HG03354 (cell line): ENCODE data around the gene ZNF282.
A peak's percentile ranks its signal among the peaks of the same experiment; 100 is the strongest.
"Not testable (repeated sequence)": the region's sequence is repeated elsewhere in the genome, so short reads cannot be mapped to it uniquely, and the experiment has no call there.

Experiments used
- ATAC-seq: cut with Tn5 transposase; IDR thresholded peaks from one replicate; pipeline ENCODE4 v1.9.1; 2021; ENCODE audit warnings: mild to moderate bottlenecking; ENCODE audit not compliant: unreplicated experiment, poor library complexity, severe bottlenecking

ZNF282 gene

DNA sequence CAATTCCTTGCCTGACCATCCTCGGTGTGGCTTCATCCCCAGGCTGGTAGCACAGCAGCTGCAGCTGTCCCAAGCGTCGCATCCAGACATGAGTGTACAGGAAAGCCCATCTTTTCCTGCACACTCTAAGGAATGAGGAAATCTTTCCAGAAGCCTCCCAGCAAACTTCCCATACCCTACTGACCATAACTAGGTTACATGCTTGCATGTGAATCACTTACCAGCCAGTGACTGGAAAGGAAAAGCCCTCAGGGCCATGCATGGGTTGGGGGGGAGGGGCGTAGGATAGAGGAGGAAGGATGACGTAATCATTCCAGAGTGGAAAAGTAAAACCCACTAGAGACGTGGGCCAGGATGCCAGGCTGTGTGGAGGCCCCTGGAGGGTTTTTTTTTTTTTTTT lies 25.2 kb downstream of the ZNF282 start:
- ATAC-seq = no peak

DNA sequence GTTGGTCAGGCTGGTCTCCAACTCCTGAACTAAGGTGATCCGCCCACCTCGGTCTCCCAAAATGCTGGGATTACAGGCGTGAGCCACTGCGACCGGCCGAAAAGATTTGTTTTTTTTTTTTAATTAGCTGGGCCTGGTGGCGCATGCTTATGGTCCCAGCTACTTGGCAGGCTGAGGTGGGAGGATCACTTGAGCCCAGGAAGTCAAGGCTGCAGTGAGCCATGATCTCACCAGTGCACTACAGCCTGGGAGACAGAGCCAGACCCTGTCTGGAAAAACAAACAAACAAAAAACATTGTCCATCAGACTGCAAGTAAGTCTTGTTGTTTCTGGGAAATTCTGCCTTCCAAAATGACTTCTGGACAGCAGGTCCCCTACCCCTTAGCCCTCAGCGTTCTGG lies 27.8 kb downstream of the ZNF282 start:
- no peak for ATAC-seq

DNA sequence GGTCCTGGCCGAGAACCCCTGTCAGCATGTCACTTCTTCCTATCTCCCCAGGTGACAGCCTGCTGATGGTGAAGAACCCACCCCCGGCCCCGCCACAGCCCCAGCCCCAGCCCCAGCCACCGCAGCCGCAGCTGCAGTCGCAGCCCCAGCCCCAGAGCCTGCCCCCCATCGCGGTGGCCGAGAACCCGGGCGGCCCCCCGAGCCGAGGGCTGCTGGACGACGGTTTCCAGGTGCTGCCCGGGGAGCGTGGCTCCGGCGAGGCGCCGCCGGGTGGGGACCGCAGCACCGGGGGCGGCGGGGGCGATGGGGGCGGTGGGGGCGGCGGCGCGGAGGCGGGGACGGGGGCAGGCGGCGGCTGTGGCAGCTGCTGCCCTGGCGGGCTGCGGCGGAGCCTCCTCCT lies 28.4 kb downstream of the ZNF282 start:
- ATAC-seq = no peak

DNA sequence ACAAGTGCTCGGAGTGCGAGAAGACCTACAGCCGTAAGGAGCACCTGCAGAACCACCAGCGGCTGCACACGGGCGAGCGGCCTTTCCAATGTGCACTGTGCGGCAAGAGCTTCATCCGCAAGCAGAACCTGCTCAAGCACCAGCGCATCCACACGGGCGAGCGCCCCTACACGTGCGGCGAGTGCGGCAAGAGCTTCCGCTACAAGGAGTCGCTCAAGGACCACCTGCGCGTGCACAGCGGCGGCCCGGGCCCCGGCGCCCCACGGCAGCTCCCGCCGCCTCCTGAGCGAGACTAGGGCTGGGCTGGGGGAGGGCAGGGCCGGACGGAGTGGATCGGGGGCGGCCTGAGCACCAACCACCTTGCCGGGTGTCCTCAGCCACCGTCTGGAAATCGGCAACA lies 29.0 kb downstream of the ZNF282 start:
- ATAC-seq = no peak

DNA sequence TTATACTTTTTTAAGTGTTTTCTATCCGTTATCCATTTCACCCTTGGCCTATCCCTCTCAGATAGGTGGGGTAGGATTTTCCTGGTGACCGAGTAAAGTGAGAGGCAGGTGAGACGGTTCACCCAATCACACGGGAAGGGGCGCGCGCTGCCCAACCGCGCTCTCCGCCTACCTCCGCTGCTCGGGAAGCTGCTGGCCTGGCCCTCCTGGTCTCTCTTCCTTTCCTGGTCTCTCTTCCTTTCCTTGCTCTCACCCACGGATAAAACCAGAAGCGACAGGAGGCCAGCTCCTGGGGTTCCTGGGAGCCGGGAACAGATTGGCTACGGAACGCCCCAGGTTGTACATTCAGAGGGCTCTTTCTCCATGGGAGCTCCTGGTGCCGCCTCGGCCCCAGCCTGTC lies 29.8 kb downstream of the ZNF282 start:
- no peak for ATAC-seq

DNA sequence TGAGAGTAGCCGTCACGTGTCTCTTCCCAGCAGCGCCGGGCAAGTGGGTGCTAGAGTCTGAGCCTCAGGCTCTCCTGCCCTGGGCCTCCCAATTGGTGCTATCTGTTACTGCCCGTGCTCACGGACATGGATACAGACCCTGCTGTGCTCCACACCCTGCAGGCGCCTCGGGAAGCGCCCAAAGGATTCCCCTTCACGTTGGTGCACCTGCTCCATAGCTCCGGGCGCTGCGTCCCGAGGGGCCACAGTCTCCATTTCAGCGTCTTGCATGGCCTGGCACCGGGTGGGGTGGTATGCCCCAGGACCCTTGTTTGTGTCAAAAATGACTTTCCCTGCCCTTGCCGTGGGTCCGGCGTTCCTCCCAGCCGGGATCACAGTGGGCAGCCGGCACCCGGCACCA lies 30.3 kb downstream of the ZNF282 start:
- ATAC-seq = no peak

DNA sequence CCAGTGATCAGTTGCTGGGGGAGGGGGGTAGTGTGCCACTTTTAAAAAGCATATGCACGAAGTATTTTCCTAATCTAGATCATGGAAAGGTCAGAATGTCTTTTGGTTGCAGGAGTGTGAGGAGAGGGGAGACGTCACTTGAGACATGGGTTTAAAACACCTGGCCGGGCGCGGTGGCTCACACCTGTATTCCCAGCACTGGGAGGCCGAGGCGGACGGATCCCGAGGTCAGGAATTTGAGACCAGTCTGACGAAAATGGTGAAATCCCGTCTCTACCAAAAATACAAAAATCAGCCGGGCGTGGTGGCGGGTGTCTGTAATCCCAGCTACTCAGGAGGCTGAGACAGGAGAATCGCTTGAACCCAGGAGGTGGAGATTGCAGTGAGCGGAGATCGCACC lies 31.0 kb downstream of the ZNF282 start:
- not testable (repeated sequence) for ATAC-seq

DNA sequence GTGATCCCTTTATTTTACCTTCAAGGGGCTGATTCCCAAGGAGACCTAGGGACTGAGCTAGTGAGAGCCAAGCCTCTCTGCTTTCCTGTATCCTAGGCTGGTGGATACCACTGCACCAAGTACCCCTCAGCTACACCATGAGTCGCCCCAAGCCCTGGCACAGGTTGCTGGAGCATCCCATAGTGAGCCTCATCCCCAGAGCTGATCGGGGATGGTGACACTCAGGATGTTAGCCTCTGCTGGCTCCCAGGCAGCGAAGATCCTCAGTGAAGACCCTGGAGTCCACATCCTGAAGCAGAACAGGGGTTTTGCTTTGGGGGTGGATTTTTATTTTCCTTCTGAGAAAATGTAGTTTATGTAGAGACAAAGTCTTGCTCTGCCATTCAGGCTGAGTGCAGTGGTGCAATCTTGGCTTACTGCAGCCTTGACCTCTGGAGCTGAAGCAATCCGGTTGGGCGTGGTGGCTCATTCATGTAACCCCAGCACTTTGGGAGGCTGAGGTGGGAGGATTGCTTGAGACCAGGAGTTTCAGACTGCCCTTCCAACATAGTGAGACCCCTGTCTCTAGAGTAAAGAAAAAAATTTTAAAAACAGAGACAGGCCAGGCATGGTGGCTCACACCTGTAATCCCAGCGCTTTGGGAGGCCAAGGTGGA lies 31.6 kb downstream of the ZNF282 start:
- no peak for ATAC-seq

DNA sequence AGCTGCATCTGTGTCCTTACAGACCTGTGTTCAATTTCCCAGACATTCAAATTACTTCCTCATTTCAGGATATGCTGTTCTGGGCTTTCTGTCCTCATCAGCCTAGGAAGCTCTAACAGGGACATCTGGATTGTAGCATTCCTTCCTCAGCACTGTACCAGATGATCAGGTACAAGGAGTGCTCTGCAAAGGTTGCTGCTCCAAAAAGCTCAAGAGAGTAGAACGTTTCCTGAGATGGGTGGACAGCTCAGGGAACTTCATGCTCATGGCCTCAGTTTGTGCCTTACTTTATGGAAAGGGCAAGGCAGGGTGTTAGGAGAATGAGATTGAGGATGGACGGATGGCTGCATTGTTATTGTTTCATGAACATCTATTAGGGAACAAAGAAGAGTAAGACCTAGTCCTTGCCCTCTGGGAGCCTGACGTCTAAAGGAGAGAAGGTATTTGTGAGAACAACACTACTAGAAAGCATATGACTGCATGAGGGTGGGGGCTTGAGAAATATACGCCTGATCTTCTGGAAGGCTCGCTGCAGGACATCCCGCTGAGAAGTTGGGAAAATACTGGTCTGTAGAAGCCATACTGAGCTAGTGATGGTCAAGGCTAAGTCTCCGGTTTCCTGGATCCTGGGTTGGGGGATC lies 33.6 kb downstream of the ZNF282 start:
- no peak for ATAC-seq

DNA sequence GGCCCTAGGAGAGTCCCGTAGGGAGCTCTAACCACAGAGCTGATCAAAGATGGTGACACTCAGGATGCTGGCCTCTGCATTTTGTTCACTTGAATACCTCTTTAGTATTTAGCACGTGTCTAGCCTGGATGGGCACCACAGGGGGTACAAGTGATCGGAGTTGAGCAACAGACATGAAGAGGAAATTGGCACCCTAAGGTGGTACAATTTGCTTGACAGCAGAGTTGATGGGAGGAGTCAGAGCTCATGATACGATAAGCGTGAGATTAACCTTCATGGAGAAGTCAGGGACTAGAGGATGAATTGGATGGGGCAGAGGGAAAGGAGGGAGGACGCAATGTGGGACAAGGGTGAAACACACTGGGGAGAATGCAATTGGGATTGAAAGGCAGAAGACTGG lies 34.2 kb downstream of the ZNF282 start:
- ATAC-seq = no peak

DNA sequence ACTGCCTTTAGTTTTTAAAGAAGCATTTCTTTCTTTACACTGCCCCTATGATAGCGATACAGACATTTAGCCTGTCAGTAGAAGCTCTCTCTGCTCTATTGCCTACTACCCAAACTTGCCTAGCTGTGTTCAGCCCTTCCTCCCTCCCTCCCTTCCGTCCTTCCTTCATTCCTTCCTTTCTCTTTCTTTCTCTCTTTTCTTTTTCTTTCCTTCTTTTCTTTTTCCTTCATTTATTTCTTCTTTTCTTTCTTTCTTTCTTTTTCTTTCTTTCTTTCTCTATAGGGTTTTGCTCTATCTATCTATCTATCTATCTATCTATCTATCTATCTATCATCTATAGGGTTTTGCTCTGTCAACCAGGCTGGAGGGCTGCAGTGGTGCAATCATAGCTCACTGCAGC lies 37.0 kb downstream of the ZNF282 start:
- ATAC-seq = no peak

DNA sequence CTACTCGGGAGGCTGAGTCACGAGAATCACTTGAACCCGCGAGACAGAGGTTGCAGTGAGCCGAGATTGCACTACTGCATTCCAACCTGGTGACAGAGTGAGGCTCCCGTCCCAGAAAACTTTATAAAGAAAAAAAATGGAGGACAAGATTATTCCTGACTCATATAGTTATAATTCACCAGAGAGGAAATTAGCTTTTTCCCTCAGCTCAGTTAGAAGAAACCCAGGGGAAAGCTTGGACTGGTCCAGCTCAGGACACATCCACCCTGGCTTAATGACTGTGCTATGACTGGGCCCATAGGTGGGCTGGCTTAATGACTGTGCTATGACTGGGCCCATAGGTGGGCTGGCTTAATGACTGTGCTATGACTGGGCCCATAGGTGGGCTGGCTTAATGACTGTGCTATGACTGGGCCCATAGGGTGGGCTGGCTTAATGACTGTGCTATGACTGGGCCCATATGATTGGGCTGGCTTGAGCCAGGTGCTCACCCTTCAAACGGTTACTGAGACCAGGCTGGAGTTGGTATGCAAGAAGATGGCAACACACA lies 38.4 kb downstream of the ZNF282 start:
- not testable (repeated sequence) for ATAC-seq

DNA sequence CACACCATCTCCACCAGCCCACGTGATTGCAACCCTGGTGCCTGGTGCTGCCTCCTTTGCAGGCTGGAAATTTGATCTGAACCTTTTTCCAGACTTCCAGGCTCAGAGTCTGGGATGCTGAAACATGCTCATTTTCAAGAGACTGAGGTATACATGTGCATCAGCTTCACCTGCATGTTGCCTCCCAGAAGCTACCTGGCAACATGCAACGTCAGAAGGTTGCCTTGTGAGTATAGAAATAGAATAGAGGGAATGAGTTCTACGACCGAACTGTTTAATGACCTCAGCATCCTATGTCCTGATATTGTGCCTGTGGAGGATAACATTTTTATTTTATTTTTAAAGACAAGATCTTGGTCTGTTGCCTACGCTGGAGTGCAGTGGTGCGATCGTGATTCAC lies 42.2 kb downstream of the ZNF282 start:
- ATAC-seq = no peak

DNA sequence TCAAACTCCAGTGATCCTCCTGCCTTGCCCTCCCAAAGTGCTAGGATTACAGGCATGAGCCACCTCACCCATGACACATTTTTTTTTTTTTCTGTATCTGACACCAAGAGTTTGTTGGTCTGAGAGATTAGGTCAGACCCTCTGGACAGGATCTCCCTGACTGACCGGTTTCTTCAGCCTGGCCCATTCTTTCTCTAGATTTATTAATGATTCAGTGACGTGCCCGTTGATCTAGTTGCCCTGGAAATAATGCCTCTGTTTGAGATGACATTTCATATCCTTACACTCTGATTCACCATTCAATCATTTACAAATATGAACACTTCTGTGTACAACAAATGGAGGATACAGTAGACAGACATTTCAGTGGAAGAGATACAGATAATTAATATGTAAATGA lies 42.7 kb downstream of the ZNF282 start:
- no peak for ATAC-seq

DNA sequence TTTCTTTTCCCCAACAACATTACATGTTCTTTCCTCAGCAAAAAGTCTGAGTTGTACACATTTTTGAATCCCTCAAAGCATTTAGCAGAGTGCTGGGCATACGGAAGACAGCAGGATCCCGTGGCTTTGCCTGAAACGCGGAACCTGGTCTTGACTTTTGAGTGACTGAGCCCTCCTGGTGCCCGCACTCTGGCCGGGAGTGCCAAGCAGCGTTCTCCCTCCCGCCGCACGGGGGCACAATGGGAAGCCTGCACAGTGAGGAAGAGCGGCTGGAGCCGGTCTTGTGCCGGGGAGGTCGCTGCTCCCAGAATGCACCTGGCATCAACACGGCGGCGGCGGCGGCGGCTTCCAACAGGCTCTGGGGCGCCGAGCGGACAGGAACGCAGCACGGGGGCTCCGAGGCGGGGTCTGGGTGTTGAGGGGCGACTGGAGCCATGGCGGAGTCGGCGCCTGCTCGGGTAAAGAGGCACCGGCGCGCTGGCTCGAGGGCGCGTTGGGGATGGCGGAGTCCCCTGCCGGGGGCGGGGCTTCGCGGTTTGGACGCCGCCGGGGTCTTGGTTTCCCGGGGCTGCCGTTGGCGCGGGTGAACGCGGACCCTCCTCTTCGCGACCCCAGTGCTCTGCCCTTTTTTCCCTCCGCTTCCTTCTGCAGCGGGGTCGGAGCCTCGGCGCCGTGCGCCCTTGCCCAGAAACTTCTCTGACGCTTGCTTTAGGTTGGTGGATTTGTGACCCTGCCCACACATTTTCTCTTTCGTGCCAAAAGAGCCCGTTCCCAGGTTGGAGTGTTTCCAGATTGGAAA lies 44.2 kb downstream of the ZNF282 start, which contains the start of gene ZNF212:
Gene ZNF212, plus strand, starts transcription at position 307 of the 799 bp plus-strand sequence. Its CDS starts 128 bp downstream, at position 435.
- peak; percentile 100 for ATAC-seq

DNA sequence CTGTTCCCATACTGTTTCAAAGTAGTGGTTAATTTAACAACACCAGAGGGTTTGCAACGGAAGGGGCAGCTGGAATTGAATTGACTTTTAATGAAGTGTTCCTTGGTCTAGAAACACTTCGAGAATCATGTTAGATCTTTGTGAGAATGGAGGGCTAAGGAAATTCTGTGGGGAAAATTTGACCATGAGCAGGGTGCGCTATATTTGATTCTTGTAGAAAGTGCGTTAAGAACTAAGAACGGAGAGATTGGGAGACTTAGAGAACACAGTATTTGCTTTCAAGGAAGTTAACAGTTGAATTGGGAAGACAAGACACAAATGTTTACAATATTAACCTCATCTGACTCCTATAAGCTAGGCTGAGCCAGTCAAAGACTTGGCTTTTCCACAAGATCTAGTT lies 45.3 kb downstream of the ZNF282 start:
- no peak for ATAC-seq

DNA sequence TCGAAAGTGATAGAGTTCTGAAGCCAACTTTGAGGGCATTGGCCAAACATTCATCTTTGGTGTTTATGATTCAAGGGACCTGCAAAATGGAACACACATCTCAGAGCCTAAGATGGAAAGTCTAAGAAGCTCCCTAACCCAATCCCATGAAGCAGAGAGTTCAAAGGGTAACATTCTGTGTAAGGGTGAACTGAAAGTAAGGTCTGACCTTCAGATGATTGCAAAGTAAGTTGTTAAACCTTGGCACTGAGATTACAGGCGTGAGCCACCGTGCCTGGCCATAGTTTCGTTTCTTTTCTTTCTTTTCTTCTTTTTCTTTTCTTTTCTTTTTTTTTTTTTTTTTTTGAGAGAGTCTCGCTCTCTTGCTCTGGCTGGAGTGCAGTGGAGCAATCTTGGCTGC lies 46.4 kb downstream of the ZNF282 start:
- ATAC-seq = no peak

DNA sequence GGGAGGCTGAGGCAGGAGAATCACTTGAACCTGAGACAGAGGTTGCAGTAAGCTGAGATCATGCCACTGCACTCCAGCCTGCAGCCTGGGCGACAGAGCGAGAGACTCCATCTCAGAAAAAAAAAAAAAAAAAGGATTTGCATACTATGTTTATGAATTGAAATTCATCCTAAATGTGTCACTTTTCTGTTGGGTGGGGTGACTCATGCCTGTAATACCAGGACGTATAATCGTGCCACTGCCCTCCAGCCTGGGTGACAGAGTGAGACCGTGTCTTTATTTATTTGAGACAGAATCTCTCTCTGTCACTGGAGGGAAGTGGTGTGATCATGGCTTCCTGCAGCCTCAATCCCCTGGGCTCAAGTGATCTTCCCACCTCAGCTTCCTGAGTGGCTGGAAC lies 49.9 kb downstream of the ZNF282 start:
- ATAC-seq = peak; percentile 70

DNA sequence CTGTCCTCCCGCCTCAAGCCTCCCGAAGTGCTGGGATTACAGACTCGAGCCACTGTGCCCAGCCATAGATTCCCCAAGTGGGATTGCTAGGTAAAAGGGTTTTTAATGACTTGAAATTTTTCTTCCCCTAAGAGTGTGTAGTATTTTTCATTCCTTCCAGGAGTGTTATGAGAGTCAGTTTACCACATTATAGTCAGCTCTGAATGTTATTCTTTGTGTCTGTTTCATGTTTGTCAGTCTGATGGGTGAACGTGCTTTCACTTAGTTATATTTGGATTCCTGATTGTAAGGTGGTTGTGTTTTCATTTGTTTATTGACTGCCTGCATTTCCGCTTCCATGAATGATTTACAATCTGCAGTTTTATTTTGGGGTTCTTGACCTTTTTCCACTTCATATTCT lies 50.4 kb downstream of the ZNF282 start:
- peak; percentile 31 for ATAC-seq

DNA sequence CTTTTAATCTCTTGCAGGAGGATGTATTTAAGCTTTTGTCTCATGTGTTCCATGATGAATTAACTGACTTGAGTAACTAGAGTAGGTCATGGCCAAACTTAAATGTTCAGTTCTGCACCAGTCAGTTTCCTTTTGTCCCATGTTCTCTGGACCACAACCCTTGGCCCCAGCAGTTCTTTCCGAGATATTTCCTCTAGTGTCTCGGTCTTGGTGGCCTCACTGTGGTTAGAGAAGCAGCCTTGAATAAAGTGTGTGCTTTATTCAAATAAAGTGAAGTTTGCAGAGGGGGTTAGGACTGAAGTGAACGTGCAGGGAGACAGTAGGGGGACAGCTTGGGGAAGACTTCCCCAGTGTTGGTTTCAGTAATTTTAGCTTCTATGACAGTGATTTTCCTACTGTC lies 53.4 kb downstream of the ZNF282 start:
- no peak for ATAC-seq

DNA sequence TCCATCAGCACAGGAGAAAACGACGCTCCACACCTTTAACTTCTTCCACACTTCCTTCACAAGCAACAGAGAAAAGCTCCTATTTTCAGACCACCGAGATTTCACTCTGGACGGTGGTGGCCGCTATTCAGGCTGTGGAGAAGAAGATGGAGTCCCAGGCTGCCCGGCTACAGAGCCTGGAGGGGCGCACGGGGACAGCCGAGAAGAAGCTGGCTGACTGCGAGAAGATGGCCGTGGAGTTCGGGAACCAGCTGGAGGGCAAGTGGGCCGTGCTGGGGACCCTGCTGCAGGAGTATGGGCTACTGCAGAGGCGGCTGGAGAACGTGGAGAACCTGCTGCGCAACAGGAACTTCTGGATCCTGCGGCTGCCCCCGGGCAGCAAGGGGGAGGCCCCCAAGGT lies 54.8 kb downstream of the ZNF282 start:
- ATAC-seq = not testable (repeated sequence)
